ENCODE data around the gene C2orf76. TPM values are rescaled to one million over a fixed set of nuclear protein-coding genes. Genes with fewer than 3 reads are reported as not detected.

C2orf76 gene
- total and polyA plus RNA-seq, 2 donors (not counting 1 experiment from before 2014, with no cell fraction given), result 6.9 to 13.6 TPM

DNA sequence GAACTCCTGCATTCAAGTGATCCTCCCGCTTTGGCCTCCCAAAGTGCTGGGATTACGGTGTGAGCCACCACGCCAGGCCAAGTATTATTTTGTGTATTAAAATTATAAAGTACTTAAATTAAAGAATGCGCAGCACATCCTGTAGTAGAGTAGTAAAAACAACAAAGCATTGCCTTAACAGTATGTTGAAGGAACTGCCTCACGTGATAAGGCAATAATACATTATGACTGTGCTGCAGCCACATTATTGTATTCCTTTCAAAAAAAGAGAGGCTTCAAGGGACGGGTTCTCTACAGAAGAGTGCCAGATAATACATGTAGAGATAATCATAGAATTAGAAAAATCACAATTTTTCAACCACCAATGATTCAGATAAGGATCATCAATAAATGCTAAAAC is 33.7 kb downstream of the C2orf76 start:
- H3K27me3 Mint-ChIP-seq, result no peaks in the 10 kb centered on the region
- no peak overlapping the region for H3K27ac Mint-ChIP-seq
- no peaks in the 10 kb centered on the region for H3K79me2 ChIP-seq (ENCODE audit: control insufficient read depth, insufficient read depth, low read length)
- WGBS (ENCODE audit: insufficient coverage), result no CpG with 5 or more reads among the region's 6 CpGs
- no peaks in the 10 kb centered on the region for H3K27me3 ChIP-seq (replicated peaks in 1 of 4; ENCODE audit: control extremely low read depth in 1 of 4, control insufficient read depth in 3 of 4, insufficient read depth in 4 of 4, low read length in 3 of 4)
- no peak for DNase-seq
- intact Hi-C loops (cut with micrococcal nuclease), result no loop called here
- H3K4me3 ChIP-seq (ENCODE audit: control extremely low read depth in 1 of 5, extremely low read depth in 1 of 5, insufficient read depth in 1 of 5, low read depth in 2 of 5, low read length in 4 of 5), result no peak overlapping the region
- ChIA-PET CTCF (no interaction called here), POLR2A (no interaction called here)
- no peak for ATAC-seq (ENCODE audit: low read depth)
- H3K36me3 ChIP-seq (replicated peaks in 1 of 2; ENCODE audit: control extremely low read depth in 1 of 2, control insufficient read depth in 1 of 2, extremely low read depth in 1 of 2, insufficient read depth in 2 of 2, low read length in 1 of 2), result peaks cover 0 to 3% of the 10 kb centered on the region in 2 experiments
- no peak overlapping the region for H3K4me2 ChIP-seq (replicated peaks; ENCODE audit: low read depth, low read length, poor library complexity, severe bottlenecking)
- no peak overlapping the region for H2AFZ ChIP-seq (ENCODE audit: insufficient read depth, low read depth, low read length, poor library complexity, severe bottlenecking)
- H3K9me3 ChIP-seq (ENCODE audit: control extremely low read depth in 1 of 3, control insufficient read depth in 2 of 3, insufficient read depth in 1 of 3, low read length in 2 of 3), result no peaks in the 10 kb centered on the region
- H3K9ac ChIP-seq (ENCODE audit: low read length), result no peak overlapping the region
- H3K4me1 Mint-ChIP-seq, result peaks cover 3% of the 10 kb centered on the region
- TF ChIP-seq, protein P1, sequence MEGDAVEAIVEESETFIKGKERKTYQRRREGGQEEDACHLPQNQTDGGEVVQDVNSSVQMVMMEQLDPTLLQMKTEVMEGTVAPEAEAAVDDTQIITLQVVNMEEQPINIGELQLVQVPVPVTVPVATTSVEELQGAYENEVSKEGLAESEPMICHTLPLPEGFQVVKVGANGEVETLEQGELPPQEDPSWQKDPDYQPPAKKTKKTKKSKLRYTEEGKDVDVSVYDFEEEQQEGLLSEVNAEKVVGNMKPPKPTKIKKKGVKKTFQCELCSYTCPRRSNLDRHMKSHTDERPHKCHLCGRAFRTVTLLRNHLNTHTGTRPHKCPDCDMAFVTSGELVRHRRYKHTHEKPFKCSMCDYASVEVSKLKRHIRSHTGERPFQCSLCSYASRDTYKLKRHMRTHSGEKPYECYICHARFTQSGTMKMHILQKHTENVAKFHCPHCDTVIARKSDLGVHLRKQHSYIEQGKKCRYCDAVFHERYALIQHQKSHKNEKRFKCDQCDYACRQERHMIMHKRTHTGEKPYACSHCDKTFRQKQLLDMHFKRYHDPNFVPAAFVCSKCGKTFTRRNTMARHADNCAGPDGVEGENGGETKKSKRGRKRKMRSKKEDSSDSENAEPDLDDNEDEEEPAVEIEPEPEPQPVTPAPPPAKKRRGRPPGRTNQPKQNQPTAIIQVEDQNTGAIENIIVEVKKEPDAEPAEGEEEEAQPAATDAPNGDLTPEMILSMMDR (IDR thresholded peaks at IDR 0.05), result no peak
- no peak for TF ChIP-seq EZH2 (IDR thresholded peaks at IDR 0.05; ENCODE audit: borderline replicate concordance, insufficient read depth, low read depth, low read length, poor library complexity, severe bottlenecking)
- H3K9me3 Mint-ChIP-seq (ENCODE audit: insufficient read depth), result no peaks in the 10 kb centered on the region
- peaks cover 5 to 6% of the 10 kb centered on the region in 2 donors for H3K4me1 ChIP-seq (ENCODE audit: control insufficient read depth in 2 of 2, insufficient read depth in 2 of 2, low read length in 2 of 2)
- H4K20me1 ChIP-seq (ENCODE audit: control insufficient read depth, insufficient read depth, low read length, poor library complexity, severe bottlenecking), result no peaks in the 10 kb centered on the region
- H3K27ac ChIP-seq (ENCODE audit: low read length in 2 of 2), result no peak overlapping the region
- H3K4me3 Mint-ChIP-seq, result no peak overlapping the region

DNA sequence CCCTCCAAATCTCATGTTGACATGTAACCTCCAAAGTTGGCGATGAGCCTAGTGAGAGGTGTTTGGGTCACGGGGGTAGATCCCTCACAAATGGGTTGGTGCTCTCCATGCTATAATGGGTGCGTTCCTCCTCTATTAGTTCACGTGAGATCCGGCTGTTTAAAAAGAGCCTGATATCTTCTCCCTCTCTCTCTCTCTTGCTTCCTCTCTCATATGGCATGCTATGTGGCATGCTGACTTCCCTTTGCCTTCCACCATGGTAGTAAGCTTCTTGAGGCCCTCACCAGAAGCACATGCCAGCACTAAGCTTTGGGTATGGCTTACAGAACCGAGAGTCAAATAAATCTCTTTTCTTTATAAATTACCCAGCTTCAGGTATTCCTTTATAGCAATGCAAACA is 39.2 kb downstream of the C2orf76 start:
- H3K36me3 ChIP-seq (replicated peaks in 1 of 2; ENCODE audit: control extremely low read depth in 1 of 2, control insufficient read depth in 1 of 2, extremely low read depth in 1 of 2, insufficient read depth in 2 of 2, low read length in 1 of 2), result no peaks in the 10 kb centered on the region
- H3K27me3 ChIP-seq (replicated peaks in 1 of 4; ENCODE audit: control extremely low read depth in 1 of 4, control insufficient read depth in 3 of 4, insufficient read depth in 4 of 4, low read length in 3 of 4), result no peaks in the 10 kb centered on the region
- Mint-ChIP-seq H3K4me3 (no peak overlapping the region), H3K9me3 (ENCODE audit: insufficient read depth) (no peaks in the 10 kb centered on the region), H3K4me1 (no peaks in the 10 kb centered on the region), H3K27ac (no peak overlapping the region), H3K27me3 (no peaks in the 10 kb centered on the region)
- no peaks in the 10 kb centered on the region for H4K20me1 ChIP-seq (ENCODE audit: control insufficient read depth, insufficient read depth, low read length, poor library complexity, severe bottlenecking)
- DNase-seq, result no peak
- H3K9me3 ChIP-seq (ENCODE audit: control extremely low read depth in 1 of 3, control insufficient read depth in 2 of 3, insufficient read depth in 1 of 3, low read length in 2 of 3), result no peaks in the 10 kb centered on the region
- no peak overlapping the region for H3K9ac ChIP-seq (ENCODE audit: low read length)
- no peak for ATAC-seq (ENCODE audit: low read depth)
- no peak overlapping the region for H2AFZ ChIP-seq (ENCODE audit: insufficient read depth, low read depth, low read length, poor library complexity, severe bottlenecking)
- no peaks in the 10 kb centered on the region for H3K79me2 ChIP-seq (ENCODE audit: control insufficient read depth, insufficient read depth, low read length)
- 100% methylated on average over 4 of the region's 6 CpGs for WGBS (ENCODE audit: insufficient coverage)
- intact Hi-C loops (cut with micrococcal nuclease), result no loop called here
- no peak overlapping the region for H3K27ac ChIP-seq (ENCODE audit: low read length in 2 of 2)
- ChIA-PET CTCF (no interaction called here), POLR2A (no interaction called here)
- no peak overlapping the region for H3K4me3 ChIP-seq (ENCODE audit: control extremely low read depth in 1 of 5, extremely low read depth in 1 of 5, insufficient read depth in 1 of 5, low read depth in 2 of 5, low read length in 4 of 5)
- TF ChIP-seq EZH2 (IDR thresholded peaks at IDR 0.05; ENCODE audit: borderline replicate concordance, insufficient read depth, low read depth, low read length, poor library complexity, severe bottlenecking), result no peak
- TF ChIP-seq, protein P1 (IDR thresholded peaks at IDR 0.05), result no peak
- no peak overlapping the region for H3K4me2 ChIP-seq (replicated peaks; ENCODE audit: low read depth, low read length, poor library complexity, severe bottlenecking)
- no peaks in the 10 kb centered on the region for H3K4me1 ChIP-seq (ENCODE audit: control insufficient read depth in 2 of 2, insufficient read depth in 2 of 2, low read length in 2 of 2)
